Endothelial cell of umbilical vein (primary cell): Measurements from ENCODE around the gene CD109. TPM values are rescaled to one million over a fixed set of nuclear protein-coding genes. Genes with fewer than 3 reads are reported as not detected.

Experiments used
- BruUV-seq: library from RNA; stranded (reverse); fragments of 400-500 nt; replicated peaks from 2 replicates; lab custom pipeline; 2021; lab: Mats Ljungman, UMichigan
- CTCF ChIA-PET: fragments of 300-600, 350-600 bp; sonication (Branson Sonifier 250); formaldehyde crosslinking; loops from one replicate; lab custom pipeline; 2021; ENCODE audit warnings: antibody characterized with exemption, inconsistent platforms; lab: Charles Lee
- POLR2A ChIA-PET: fragments of 300-600, 350-600 bp; sonication (Branson Sonifier 250); formaldehyde crosslinking; loops from one replicate; lab custom pipeline; 2021; ENCODE audit warnings: antibody characterized with exemption, inconsistent platforms; lab: Charles Lee
- DNase-seq: peaks from one replicate; pipeline ENCODE4 v3.0.0-alpha.2; 2011; ENCODE audit warnings: low read depth, low spot score
- FAIRE-seq: peaks from 2 replicates; lab custom pipeline; 2011; peaks lifted over from hg19 to GRCh38; lab: Jason Lieb, UNC
- H2AFZ ChIP-seq: 2 replicates; pipeline ENCODE4 v1.6.0; 2012; ENCODE audit warnings: low read depth, low read length, control low read depth, inconsistent platforms
- H3K27ac ChIP-seq: 2 replicates; pipeline ENCODE4 v1.5.1; 2011; ENCODE audit warnings: low read depth, mild to moderate bottlenecking, control low read depth, low read length, moderate library complexity; ENCODE audit not compliant: insufficient read depth
- H3K27me3 ChIP-seq, 2 experiments: 2 replicates each; pipeline versions ENCODE4 v1.6.0 to v1.6.1; 2011; ENCODE audit warnings: low read length in 2 of 2, mixed read lengths in 1 of 2; ENCODE audit not compliant: control insufficient read depth in 2 of 2, insufficient read depth in 2 of 2
- H3K36me3 ChIP-seq, 2 experiments: 2 replicates in 1 of 2; 3 replicates in 1 of 2; pipeline ENCODE4 v1.5.1; 2011; ENCODE audit warnings: low read length in 2 of 2, mild to moderate bottlenecking in 1 of 2, moderate library complexity in 1 of 2; ENCODE audit not compliant: control insufficient read depth in 2 of 2, insufficient read depth in 2 of 2; ENCODE audit errors: extremely low read depth in 1 of 2
- H3K4me1 ChIP-seq: 3 replicates; pipeline ENCODE4 v1.5.1; 2011; ENCODE audit warnings: mild to moderate bottlenecking, low read length; ENCODE audit not compliant: control insufficient read depth, insufficient read depth; ENCODE audit errors: extremely low read depth
- H3K4me2 ChIP-seq: 2 replicates; pipeline ENCODE4 v1.6.1; 2011; ENCODE audit warnings: low read length, control low read depth, mixed read lengths; ENCODE audit not compliant: insufficient read depth
- H3K4me3 ChIP-seq, 3 experiments: fragments of 200-600 bp in 1 of 3; sonication (generic), shearing (Covaris generic) in 1 of 3; replicated peaks in 1 of 3; 2 replicates each; pipeline ENCODE4 v1.5.1; 2011 to 2016; ENCODE audit warnings: control low read depth in 3 of 3, low read length in 3 of 3, mild to moderate bottlenecking in 2 of 3, inconsistent platforms in 1 of 3, low read depth in 1 of 3, moderate library complexity in 1 of 3; ENCODE audit not compliant: insufficient read depth in 1 of 3
- H3K79me2 ChIP-seq: 2 replicates; pipeline ENCODE4 v1.6.0; 2012; ENCODE audit warnings: low read length, inconsistent platforms; ENCODE audit not compliant: control insufficient read depth, insufficient read depth
- H3K9ac ChIP-seq: replicated peaks from 2 replicates; pipeline ENCODE3; 2011; ENCODE audit warnings: low read length, control low read depth; ENCODE audit not compliant: insufficient read depth; ENCODE audit errors: extremely low read depth
- H3K9me1 ChIP-seq: replicated peaks from 3 replicates; pipeline ENCODE4 v1.6.0; 2011; ENCODE audit warnings: mild to moderate bottlenecking, low read length; ENCODE audit not compliant: control insufficient read depth, insufficient read depth; ENCODE audit errors: extremely low read depth
- H3K9me3 ChIP-seq: replicated peaks from 2 replicates; pipeline ENCODE4 v1.5.1; 2012; ENCODE audit warnings: low read length, inconsistent platforms; ENCODE audit not compliant: control insufficient read depth, insufficient read depth
- H4K20me1 ChIP-seq: replicated peaks from 2 replicates; pipeline ENCODE3; 2011; ENCODE audit warnings: mild to moderate bottlenecking, low read length; ENCODE audit not compliant: control insufficient read depth, insufficient read depth; ENCODE audit errors: extremely low read depth
- CTCF ChIP-seq, 2 donors: IDR thresholded peaks; 1 replicate in 1 of 2; 2 replicates in 1 of 2; pipeline ENCODE4 v1.5.1; 2011; ENCODE audit warnings: low read length in 2 of 2, mild to moderate bottlenecking in 2 of 2, moderate library complexity in 2 of 2, control low read depth in 1 of 2, inconsistent platforms in 1 of 2, low read depth in 1 of 2; ENCODE audit not compliant: insufficient read depth in 1 of 2; ENCODE audit errors: extremely low read depth in 1 of 2
- FOS ChIP-seq: IDR thresholded peaks from 2 replicates; pipeline ENCODE4 v1.6.1; 2011; ENCODE audit warnings: mild to moderate bottlenecking, low read length, moderate library complexity, borderline replicate concordance; ENCODE audit not compliant: insufficient read depth
- JUN ChIP-seq: IDR thresholded peaks from 2 replicates; pipeline ENCODE4 v1.6.1; 2011; ENCODE audit warnings: borderline replicate concordance, low read depth; ENCODE audit not compliant: insufficient read length, insufficient read depth
- MAX ChIP-seq: IDR thresholded peaks from 2 replicates; pipeline ENCODE4 v1.6.1; 2011; ENCODE audit not compliant: insufficient read depth, insufficient read length
- MYC ChIP-seq: IDR thresholded peaks from one replicate; pipeline ENCODE4 v1.6.1; 2011; ENCODE audit warnings: mild to moderate bottlenecking, low read depth, low read length
- dilution Hi-C: fragments of 300-500 bp; cut with MboI; formaldehyde crosslinking; loops from one replicate; pipeline ENCODE4 v1.15.0; 2019; ENCODE audit warnings: low sequenced_read_pairs; ENCODE audit not compliant: extremely low pct_ligation_motif_present
- intact Hi-C: fragments of 100-400 bp; cut with micrococcal nuclease; formaldehyde crosslinking; loops from one replicate; pipeline ENCODE4 v1.10.0; 2022
- polyA plus RNA-seq, 4 experiments: library from polyadenylated mRNA; depleted of rRNA in 3 of 4; stranded (reverse) in 3 of 4; unstranded in 1 of 4; fragments of >200 nt; gene quantifications; 2 replicates each; pipeline versions ENCODE4 v1.2.1 to v1.2.3, GENCODE V29; 2011 to 2012; ENCODE audit warnings: missing spikeins in 1 of 4
- total RNA-seq: library from RNA; stranded (reverse); gene quantifications from 2 replicates; pipeline ENCODE4 v1.2.3, GENCODE V29; 2021

Gene CD109
- total and polyA plus RNA-seq, 2 donors (not counting 3 experiments of a cell fraction or from before 2014, with no cell fraction given): 33.9 to 107 TPM

GRCh38 chr6:73817253-73817652 lies 121.2 kb downstream of the CD109 start:
- dilution Hi-C loops: no loop called here
- H3K36me3 ChIP-seq: peaks cover 4 to 6% of the 10 kb centered on the region in 2 experiments

More at GRCh38 chr6:73817253-73817652, 121.2 kb downstream of the CD109 start:
- no peak overlapping the region for H3K9ac ChIP-seq
- H3K9me3 ChIP-seq: no peaks in the 10 kb centered on the region
- H3K27me3 ChIP-seq: no peaks in the 10 kb centered on the region
- no peak overlapping the region for H3K4me3 ChIP-seq
- POLR2A ChIA-PET: no interaction called here
- TF ChIP-seq CTCF (IDR thresholded peaks at IDR 0.05; ENCODE audit: extremely low read depth in 1 of 2, insufficient read depth in 1 of 2, low read depth in 1 of 2, low read length in 2 of 2) (no peak), MAX (no peak), FOS (no peak), JUN (no peak), MYC (no peak)
- no peaks in the 10 kb centered on the region for H3K79me2 ChIP-seq
- H3K27ac ChIP-seq: no peak overlapping the region
- H3K9me1 ChIP-seq: no peaks in the 10 kb centered on the region
- DNase-seq (no peak), FAIRE-seq (no peak)
- H3K4me1 ChIP-seq: no peaks in the 10 kb centered on the region
- H4K20me1 ChIP-seq: no peaks in the 10 kb centered on the region
- intact Hi-C loops: no loop called here
- no peak overlapping the region for H3K4me2 ChIP-seq
- CTCF ChIA-PET: interaction anchor here (0.9 kb wide), 1 partner anchor 13 kb away, joined by 3 read pairs; no protein-coding TSS in a partner anchor
- no peak overlapping the region for H2AFZ ChIP-seq
- BruUV-seq: no TSS peak
